Gastroesophageal sphincter (tissue), 3 donors: ENCODE results near the gene APOLD1.

Source experiments
- EP300 ChIP-seq: sonication (generic); formaldehyde crosslinking; IDR thresholded peaks from one replicate; pipeline ENCODE4 v1.6.1; 2017; ENCODE audit warnings: antibody characterized with exemption, mild to moderate bottlenecking
- POLR2A ChIP-seq, 2 donors: fragments of 450-650 bp; IDR thresholded peaks; one replicate each; pipeline ENCODE4 v1.6.1; 2017; ENCODE audit warnings: antibody characterized with exemption in 2 of 2, mild to moderate bottlenecking in 2 of 2, moderate library complexity in 1 of 2
- POLR2AphosphoS5 ChIP-seq: sonication (generic); formaldehyde crosslinking; IDR thresholded peaks from one replicate; pipeline ENCODE4 v1.6.1; 2017; ENCODE audit warnings: antibody characterized with exemption
- TF ChIP-seq, protein P1 (sequence below), 4 experiments: fragments of 200-600 bp in 2 of 4; fragments of 450-650 bp in 2 of 4; sonication (generic) in 1 of 4; IDR thresholded peaks; one replicate each; pipeline ENCODE4 v1.5.1; 2017 to 2019; ENCODE audit warnings: antibody characterized with exemption in 4 of 4, mild to moderate bottlenecking in 2 of 4, moderate library complexity in 2 of 4

- no peak for TF ChIP-seq POLR2AphosphoS5
- TF ChIP-seq, protein P1, sequence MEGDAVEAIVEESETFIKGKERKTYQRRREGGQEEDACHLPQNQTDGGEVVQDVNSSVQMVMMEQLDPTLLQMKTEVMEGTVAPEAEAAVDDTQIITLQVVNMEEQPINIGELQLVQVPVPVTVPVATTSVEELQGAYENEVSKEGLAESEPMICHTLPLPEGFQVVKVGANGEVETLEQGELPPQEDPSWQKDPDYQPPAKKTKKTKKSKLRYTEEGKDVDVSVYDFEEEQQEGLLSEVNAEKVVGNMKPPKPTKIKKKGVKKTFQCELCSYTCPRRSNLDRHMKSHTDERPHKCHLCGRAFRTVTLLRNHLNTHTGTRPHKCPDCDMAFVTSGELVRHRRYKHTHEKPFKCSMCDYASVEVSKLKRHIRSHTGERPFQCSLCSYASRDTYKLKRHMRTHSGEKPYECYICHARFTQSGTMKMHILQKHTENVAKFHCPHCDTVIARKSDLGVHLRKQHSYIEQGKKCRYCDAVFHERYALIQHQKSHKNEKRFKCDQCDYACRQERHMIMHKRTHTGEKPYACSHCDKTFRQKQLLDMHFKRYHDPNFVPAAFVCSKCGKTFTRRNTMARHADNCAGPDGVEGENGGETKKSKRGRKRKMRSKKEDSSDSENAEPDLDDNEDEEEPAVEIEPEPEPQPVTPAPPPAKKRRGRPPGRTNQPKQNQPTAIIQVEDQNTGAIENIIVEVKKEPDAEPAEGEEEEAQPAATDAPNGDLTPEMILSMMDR (IDR thresholded peaks at IDR 0.05): no peak
- no peak for TF ChIP-seq EP300
- TF ChIP-seq POLR2A (IDR thresholded peaks at IDR 0.05): no peak
These were observed 17.7 kb downstream of the APOLD1 start for GRCh38 chr12:12803186-12803585.
